Activated CD8-positive, alpha-beta memory T cell treated with anti-CD3 and anti-CD28 coated beads for 24 hours (primary cell): ENCODE data around the gene TMEM219.
"Not testable (repeated sequence)": the region's sequence is repeated elsewhere in the genome, so short reads cannot be mapped to it uniquely, and the experiment has no call there.

ENCODE experiments used
- DNase-seq: peaks from one replicate; pipeline ENCODE4 v3.0.0-alpha.2; 2020

The TMEM219 gene

GRCh38 chr16:29961479-29962343 is at the start of gene TMEM219:
TMEM219 (plus strand) TSS chr16:29962079; CDS start chr16:29963144, 1,065 bp downstream.
- DNase-seq: peak; percentile 99

- DNase-seq: no peak
Observed at GRCh38 chr16:29912087-29912486, 49.8 kb upstream of the TMEM219 start.

- DNase-seq: no peak
Observed at GRCh38 chr16:29913514-29913913, 48.4 kb upstream of the TMEM219 start.

- no peak for DNase-seq
Observed at GRCh38 chr16:29915590-29916247, 46.2 kb upstream of the TMEM219 start.

- DNase-seq: no peak
Observed at GRCh38 chr16:29916979-29917378, 44.9 kb upstream of the TMEM219 start.

GRCh38 chr16:29920288-29921033 is 41.4 kb upstream of the TMEM219 start:
- DNase-seq: no peak

- DNase-seq: no peak
Observed at GRCh38 chr16:29921034-29921385, 40.9 kb upstream of the TMEM219 start.

- DNase-seq: no peak
Observed at GRCh38 chr16:29922326-29922725, 39.6 kb upstream of the TMEM219 start.

GRCh38 chr16:29922986-29923501 is 38.8 kb upstream of the TMEM219 start:
- DNase-seq: no peak

GRCh38 chr16:29925105-29925756 is 36.6 kb upstream of the TMEM219 start:
- peak; percentile 65 for DNase-seq

- DNase-seq: peak; percentile 99
Observed at GRCh38 chr16:29925781-29926710, 35.8 kb upstream of the TMEM219 start, which contains the start of gene KCTD13. KCTD13 (minus strand) TSS chr16:29926226; CDS start chr16:29926033, 193 bp downstream.

- no peak for DNase-seq
Observed at GRCh38 chr16:29926711-29927052, 35.2 kb upstream of the TMEM219 start.

- DNase-seq: no peak
Observed at GRCh38 chr16:29927070-29927905, 34.6 kb upstream of the TMEM219 start.

GRCh38 chr16:29931750-29932149 is 30.1 kb upstream of the TMEM219 start:
- DNase-seq: not testable (repeated sequence)

GRCh38 chr16:29940656-29941055 is 21.2 kb upstream of the TMEM219 start:
- no peak for DNase-seq

- DNase-seq: no peak
Observed at GRCh38 chr16:29943846-29944799, 17.8 kb upstream of the TMEM219 start.

GRCh38 chr16:29947897-29948296 is 14.0 kb upstream of the TMEM219 start:
- DNase-seq: no peak

- no peak for DNase-seq
Observed at GRCh38 chr16:29950806-29951461, 10.9 kb upstream of the TMEM219 start.
